Transverse colon (tissue), 3 donors: Measurements from ENCODE around the gene NKD2.

Experiments used
- POLR2A ChIP-seq: fragments of 450-650 bp; IDR thresholded peaks from one replicate; pipeline ENCODE4 v1.6.1; 2016; ENCODE audit warnings: antibody characterized with exemption, mild to moderate bottlenecking, moderate library complexity
- TF ChIP-seq, protein P1 (sequence below), 5 experiments: fragments of 200-600 bp in 3 of 5; fragments of 450-650 bp in 2 of 5; sonication (generic) in 3 of 5; IDR thresholded peaks; 1 replicate in 2 of 5; 2 replicates in 3 of 5; pipeline ENCODE4 v1.5.1; 2016 to 2017; ENCODE audit warnings: antibody characterized with exemption in 5 of 5, inconsistent platforms in 3 of 5, mild to moderate bottlenecking in 2 of 5, moderate library complexity in 1 of 5

DNA sequence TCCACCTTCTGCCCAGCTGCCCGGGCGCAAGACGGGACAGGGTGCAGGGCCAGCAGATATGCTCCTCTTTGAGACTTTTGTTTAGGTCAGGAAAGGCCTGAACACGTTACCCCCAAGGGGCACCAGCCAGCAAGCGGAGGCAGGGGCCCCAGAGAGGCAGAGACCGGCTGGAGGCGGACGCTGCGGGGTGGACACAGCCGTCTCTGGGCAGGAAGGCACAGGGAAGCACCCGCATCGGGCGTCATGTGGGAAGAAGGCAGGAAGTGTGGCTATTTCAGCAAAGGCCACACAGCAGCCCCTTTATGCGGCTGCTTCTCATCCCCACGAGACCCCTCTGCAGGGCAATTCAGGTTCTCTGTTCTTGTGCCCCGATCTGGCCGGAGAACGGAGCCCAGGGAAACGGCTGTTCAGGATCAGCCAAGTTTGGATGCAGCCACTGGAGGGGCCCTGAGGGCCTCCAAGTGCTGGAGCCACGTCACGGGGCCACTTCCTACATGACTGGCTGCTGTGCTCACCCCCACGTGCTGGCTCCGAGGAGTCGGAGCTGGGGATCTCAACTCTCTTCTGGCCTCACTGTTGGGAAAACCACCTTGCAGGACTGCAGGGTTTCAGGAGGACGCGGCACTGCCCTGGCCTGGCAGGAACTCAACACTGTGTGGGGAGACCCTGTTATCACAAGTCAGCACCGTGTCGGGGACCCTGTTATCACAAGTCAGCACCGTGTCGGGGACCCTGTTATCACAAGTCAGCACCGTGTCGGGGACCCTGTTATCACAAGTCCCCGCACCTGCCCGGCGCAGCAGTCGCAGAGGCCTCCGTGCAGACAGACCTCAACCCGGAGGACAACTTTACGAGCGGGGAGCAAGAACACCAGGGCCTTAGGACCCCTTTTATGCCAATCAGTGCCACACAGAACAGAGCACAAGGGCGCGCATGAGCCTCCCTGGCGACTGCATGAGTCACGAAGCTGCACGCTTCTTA, 58.8 kb downstream of the NKD2 start:
- TF ChIP-seq, protein P1, sequence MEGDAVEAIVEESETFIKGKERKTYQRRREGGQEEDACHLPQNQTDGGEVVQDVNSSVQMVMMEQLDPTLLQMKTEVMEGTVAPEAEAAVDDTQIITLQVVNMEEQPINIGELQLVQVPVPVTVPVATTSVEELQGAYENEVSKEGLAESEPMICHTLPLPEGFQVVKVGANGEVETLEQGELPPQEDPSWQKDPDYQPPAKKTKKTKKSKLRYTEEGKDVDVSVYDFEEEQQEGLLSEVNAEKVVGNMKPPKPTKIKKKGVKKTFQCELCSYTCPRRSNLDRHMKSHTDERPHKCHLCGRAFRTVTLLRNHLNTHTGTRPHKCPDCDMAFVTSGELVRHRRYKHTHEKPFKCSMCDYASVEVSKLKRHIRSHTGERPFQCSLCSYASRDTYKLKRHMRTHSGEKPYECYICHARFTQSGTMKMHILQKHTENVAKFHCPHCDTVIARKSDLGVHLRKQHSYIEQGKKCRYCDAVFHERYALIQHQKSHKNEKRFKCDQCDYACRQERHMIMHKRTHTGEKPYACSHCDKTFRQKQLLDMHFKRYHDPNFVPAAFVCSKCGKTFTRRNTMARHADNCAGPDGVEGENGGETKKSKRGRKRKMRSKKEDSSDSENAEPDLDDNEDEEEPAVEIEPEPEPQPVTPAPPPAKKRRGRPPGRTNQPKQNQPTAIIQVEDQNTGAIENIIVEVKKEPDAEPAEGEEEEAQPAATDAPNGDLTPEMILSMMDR (IDR thresholded peaks at IDR 0.05), result no peak
- TF ChIP-seq POLR2A, result no peak
